ENCODE measurements around the gene TRMT11.

- TF ChIP-seq FOS (IDR thresholded peaks at IDR 0.05; ENCODE audit: borderline replicate concordance, extremely low read depth, insufficient read length): no peak
- TF ChIP-seq POLR2A (IDR thresholded peaks at IDR 0.05; ENCODE audit: low read depth, low read length): no peak
- no peak for TF ChIP-seq HDGF (IDR thresholded peaks at IDR 0.05)
- no peak for TF ChIP-seq CTCF (IDR thresholded peaks at IDR 0.05 in 2 of 3, conservative IDR thresholded peaks at IDR 0.05 in 1 of 3; ENCODE audit: control insufficient read depth in 2 of 3, extremely low read depth in 1 of 3, insufficient read depth in 1 of 3, low read depth in 3 of 3, low read length in 3 of 3)
- no peak for TF ChIP-seq FOXK2 (IDR thresholded peaks at IDR 0.05)
Observed at GRCh38 chr6:126076992-126077664, 90.8 kb downstream of the TRMT11 start.
